Measurements from ENCODE around the gene ARHGEF40.

The ARHGEF40 gene

DNA sequence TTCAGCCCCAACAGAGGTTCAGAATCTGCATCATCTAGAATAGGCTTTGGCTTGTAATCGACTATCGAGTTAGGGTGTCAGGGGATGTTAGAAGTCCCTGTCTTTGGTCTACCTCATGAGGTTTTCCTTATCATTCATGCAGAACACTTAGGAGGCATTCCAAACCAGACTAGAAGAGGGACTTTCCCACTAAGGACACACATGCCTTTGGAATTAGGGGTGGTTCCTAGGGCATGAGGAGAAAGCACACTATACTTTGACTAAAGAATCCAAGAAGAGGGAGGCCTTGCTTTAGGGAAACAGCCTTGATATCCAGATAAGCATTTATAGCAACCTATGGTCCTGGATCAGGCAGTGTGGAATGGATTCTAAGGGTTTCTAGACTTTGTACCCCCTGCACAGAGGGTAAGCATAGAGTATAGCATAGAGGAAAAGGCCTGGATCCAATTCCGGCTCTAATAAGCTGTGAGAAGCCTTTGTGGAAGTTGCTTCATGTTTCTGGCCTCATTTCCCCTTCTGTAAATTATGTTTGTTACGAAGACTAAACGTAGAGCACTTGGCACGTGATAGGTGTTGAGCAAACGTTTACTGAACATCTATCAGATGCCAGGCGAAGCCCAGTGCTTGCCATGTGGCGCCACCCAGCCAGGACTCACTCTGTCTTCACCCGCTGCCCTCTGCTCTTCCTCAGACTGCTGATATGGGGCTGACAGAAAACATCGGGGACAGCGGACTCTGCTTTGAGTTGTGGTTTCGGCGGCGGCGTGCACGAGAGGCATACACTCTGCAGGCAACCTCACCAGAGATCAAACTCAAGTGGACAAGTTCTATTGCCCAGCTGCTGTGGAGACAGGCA, 15.1 kb downstream of the ARHGEF40 start:
- DNase-seq: no peak

DNA sequence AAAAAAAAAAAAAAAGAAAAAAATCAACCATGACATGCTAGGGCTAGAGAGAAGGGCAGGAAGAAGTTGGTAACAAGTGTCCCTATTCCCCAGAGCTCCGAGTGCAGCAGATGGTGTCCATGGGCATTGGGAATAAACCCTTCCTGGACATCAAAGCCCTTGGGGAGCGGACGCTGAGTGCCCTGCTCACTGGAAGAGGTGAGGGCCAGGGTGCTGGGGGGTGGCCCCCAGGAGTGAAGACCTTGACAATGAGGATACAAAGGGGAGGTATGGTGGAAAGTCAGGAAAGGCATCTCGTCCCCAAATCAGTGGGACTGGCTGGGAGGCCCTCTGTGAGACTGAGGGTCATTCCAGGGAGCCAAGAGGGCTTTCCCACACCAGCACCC, 16.8 kb downstream of the ARHGEF40 start:
- no peak for DNase-seq

DNA sequence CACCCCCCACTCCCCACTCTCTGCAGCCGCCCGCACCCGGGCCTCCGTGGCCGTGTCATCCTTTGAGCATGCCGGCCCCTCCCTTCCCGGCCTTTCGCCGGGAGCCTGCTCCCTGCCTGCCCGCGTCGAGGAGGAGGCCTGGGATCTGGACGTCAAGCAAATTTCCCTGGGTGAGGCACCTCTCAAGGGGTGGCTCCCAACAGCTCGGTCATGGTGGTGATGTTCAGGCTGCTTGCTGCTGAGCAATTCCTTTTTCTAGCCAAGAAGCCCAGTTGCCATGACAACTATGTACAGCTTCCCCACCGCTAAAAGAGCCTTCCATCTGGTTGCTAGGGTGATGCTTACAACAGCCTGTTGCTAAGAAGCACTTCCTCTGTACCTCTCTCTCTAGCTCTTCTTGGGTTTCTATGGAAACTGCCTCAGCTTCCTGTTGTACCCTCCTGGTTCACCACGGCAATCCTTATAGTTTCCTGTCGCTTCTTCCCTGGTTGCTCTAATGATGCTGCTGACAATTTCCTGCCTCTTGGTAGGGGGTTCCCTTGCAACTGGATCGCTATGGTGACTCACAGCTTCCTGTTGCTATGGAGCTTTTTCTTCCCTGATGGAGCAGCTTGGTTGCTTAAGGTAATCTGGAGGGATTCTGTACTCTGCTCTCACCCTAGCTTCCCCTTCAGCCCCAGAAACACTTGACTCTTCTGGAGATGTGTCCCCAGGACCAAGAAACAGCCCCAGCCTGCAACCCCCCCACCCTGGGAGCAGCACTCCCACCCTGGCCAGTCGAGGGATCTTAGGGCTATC, 17.4 kb downstream of the ARHGEF40 start:
- DNase-seq: peak; percentile 47

- DNase-seq: no peak
These were observed 18.6 kb downstream of the ARHGEF40 start for GRCh38 chr14:21088687-21089086.

DNA sequence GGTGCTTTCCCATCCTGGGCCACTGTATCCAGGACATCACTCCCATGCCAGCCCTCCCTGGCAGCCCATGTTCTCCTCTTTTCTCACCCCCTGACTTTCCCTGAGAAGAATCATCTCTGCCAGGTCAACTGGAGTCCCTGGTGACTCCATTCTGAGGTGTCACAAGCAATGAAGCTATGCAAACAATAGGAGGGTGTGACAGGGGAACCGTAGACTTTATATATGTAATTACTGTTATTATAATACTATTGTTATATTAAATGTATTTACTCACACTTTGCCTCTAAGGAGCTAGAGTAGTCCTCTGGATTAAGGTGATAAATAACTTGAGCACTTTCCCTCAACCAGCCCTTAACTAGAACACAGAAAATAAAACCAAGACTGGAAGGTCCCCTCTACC, 19.2 kb downstream of the ARHGEF40 start:
- DNase-seq: no peak

GRCh38 chr14:21089877-21090193, 19.7 kb downstream of the ARHGEF40 start:
- DNase-seq: no peak

GRCh38 chr14:21090194-21090939, 20.3 kb downstream of the ARHGEF40 start:
- DNase-seq: no peak

GRCh38 chr14:21090940-21091663, 21.0 kb downstream of the ARHGEF40 start:
- no peak for DNase-seq

DNA sequence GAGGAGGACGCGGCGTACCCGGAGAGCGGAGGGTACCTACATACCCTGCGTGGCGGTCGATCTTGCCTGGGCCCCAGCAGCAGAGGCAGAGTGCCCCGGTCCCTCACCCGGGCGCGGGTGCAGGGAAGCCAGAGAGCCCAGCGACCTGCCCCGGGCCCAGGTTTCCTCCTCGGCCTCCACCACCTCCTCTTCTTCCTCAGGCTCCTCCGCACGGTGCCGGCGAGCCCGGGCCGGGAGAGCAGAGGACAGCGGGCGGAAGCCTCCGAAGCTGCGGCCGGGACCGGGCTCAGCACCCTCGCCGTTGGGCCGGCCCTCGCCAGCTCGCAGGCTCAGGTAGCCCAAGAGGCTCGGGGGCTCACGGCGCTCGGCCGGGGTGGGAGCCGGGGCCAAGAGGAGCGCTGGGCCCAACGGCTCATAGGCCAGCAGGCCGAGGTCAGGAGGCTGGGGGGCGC, 21.7 kb downstream of the ARHGEF40 start:
- DNase-seq: no peak

DNA sequence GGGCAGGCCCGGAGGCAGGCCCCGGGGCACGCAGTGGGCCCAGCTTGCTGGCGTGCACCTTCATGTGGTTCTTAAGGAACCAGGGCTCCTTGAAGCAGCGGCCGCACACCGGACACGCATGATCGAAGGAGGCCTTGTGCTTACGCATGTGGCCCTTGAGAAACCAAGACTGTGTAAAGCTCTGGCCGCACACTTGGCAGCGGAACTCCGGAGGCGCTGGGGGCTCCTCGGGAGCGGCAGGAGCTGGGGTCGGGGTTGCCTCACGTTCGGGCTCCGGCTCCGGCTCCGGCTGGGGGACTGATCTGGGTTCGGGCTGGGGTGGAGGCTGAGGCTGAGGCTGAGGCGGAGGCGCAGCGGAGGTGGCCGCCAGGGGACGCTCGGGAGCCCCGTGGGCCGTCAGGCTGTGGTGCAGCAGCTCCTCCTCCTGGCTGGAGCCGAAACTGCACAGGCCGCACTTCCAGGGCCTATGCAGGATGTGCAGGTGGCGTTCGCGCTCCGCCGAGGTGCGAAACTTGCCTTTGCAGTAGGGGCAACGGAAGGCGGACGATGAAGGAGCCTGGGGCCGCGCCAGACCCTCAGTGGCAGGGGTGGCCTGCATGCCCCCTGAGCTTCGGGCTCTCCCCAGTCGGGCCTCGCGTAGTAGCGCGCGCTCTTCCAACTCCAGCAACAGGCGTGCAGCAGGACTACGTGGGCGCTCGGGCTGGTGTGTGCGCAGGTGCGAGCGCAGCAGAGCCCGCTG, 22.3 kb downstream of the ARHGEF40 start:
- DNase-seq: peak; percentile 63

- no peak for DNase-seq
These were observed 22.9 kb downstream of the ARHGEF40 start for GRCh38 chr14:21093018-21093417.

DNA sequence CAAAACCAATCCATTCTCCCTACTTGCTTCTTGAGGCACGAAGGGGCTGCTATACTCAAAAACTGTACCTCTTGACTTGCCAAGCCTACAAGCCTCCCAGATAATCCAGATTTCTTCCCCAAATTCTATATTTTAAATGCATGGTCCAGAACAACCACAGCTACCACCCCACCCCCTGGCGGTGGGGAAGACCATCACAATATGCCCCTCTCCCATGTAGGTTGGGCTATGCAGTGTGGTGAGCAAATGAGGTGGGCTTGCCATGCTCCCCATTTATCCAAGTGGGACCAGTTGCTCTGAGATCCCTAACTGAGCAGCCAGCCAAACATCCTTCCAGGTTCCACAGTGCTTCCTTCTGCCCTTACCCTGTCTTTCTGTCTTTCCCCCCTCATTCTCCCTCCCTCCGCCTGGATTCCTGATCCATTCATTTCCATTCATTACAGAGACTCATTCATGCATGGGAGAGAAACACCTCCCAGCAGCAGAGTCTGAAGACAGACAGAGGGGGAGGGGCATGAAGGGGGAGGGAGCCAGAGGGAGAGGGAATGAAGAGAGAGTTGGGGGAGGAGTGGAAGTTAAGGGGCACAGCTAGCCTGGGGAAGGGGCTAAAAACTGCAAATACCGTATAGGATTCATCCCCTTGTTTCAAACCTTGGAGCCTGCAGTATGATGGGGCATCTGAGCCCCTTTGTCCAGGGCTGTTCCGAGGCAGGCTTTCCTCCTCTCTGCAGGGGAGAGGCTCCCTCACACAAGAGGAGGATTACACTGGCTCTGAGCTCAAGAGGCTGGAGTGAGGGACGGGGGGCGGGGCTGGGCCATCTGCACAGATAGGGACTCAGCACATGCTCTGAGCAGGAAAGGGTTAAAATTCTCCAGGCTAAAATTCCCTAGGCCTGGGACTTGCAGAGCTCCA, 23.9 kb downstream of the ARHGEF40 start:
- DNase-seq: no peak

DNA sequence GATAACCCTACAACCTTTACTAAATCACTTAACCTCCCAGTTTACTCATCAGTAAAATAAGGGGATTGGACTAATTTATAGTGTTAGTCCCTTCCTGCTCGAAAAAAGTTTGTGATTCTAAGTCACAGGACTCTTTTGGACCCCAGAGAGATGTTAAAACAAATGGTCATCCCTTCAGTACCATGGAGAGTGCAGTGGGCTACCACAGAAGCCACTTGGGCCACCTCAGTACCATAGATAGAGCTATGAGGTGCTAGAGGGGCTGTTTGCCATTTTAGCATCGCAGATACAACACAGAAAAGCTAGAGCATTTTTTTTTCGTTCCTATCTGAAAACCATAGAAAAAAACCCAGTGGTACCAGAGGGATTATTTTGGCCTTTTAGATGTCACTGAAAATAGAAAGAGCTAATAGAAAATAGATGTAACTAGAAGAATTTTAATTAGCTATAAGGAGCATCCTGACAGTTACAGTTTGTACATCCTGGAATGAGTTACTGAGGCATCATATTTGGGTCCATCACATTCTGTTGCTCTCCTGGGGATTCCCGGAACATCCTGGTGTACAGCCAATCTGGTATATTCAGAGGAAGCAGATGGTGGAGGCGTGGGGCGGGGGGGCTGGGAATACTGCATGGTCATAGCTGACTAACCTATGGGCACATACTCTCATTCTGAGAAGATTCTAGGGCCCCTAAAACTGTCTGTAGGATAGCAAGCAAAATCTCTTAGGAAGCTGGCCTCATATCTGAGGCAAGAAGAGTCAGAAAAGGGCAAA, 25.5 kb downstream of the ARHGEF40 start:
- DNase-seq: no peak

DNA sequence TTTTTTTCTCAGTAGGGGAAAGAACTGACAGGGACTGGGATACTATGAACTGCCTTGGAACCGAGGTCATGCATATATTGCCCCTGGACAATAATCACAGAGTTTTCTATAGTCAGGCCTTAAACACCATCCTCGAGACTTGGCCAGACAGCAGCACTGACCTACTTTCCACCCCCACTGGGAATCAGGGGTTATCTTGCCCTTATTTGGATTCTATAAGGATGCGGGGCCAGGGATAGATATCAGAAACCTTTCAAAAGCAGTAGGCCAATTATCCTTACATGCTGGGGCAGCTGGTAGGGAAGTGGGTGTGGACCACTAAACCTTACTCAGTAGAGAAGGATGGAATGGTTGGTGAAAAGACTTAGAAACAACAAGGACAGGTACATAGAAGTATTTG, 26.3 kb downstream of the ARHGEF40 start:
- DNase-seq: no peak

GRCh38 chr14:21096978-21097635, 27.0 kb downstream of the ARHGEF40 start:
- DNase-seq: no peak

GRCh38 chr14:21097636-21098075, 27.6 kb downstream of the ARHGEF40 start:
- DNase-seq: no peak

DNA sequence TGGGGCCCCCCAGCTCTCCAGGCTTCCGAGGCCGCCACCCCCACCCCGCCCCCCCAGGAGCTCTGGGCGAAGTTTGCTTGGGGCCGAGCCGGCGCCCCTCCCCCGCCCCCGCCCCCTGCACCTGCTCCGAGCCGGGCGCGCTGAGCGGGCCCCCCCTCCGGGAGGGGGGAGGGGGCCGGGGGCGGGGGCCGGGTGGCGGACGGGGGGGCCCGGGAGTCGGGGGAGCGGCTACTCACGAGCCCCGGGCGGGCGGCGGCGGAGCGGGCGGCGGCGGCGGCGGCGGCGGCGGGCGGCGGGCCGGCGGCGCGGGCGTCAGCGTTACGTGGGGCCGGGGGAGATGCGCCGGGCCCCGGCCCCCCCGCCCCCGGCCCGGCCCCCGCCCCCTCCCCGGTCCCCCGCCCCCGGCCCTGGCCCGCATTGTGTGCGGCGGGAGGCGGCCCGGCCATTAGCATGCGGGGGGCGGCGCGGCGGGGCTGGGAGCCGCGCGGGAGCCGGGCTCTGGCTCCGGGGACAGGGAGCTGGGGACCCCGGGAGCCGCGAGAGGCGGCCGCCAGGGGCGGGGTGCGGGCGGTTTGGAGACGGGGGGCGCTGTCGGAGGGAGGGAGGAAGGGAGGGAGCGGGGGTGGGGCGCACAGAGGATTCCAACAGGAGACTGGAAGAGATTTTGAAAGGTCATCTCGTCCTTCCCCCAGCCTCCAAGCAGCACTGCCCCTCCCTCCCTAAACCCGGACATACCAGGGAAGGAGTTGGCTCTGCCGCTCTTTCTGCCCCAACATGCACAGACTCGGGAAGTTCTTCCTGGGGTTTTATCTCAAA, 28.2 kb downstream of the ARHGEF40 start, which contains the start of gene ZNF219:
Gene ZNF219, minus strand, starts transcription at position 580 of the 816 bp plus-strand sequence. CDS start 5,064 bp downstream, outside the sequence.
- DNase-seq: no peak

- no peak for DNase-seq
These were observed 28.9 kb downstream of the ARHGEF40 start for GRCh38 chr14:21098892-21099595.
